Measurements from ENCODE around the gene SLC13A1.

SLC13A1 gene

GRCh38 chr7:123169065-123169464 lies 30.7 kb downstream of the SLC13A1 start:
- no peaks in the 10 kb centered on the region for H3K4me1 ChIP-seq (ENCODE audit: insufficient read depth, insufficient read length)
- DNase-seq (ENCODE audit: low read depth, low spot score), result no peak
- no peak overlapping the region for H3K4me3 ChIP-seq (ENCODE audit: insufficient read length, low read depth)
- H3K9me3 ChIP-seq (ENCODE audit: insufficient read depth, low read length), result no peaks in the 10 kb centered on the region
- H3K36me3 ChIP-seq (ENCODE audit: insufficient read depth, insufficient read length, low read length), result no peaks in the 10 kb centered on the region
- no peak overlapping the region for H3K9ac ChIP-seq (ENCODE audit: insufficient read length, low read depth)
- TF ChIP-seq SUZ12 (IDR thresholded peaks at IDR 0.05; ENCODE audit: extremely low read depth, insufficient read depth, insufficient read length), result no peak
- TF ChIP-seq ZNF274 (IDR thresholded peaks at IDR 0.05; ENCODE audit: low read depth, low read length), result no peak
- no peak for TF ChIP-seq YY1 (IDR thresholded peaks at IDR 0.05; ENCODE audit: insufficient read depth, insufficient read length)
- H3K27me3 ChIP-seq (ENCODE audit: insufficient read depth, insufficient read length), result no peaks in the 10 kb centered on the region

GRCh38 chr7:123157606-123158005 lies 42.2 kb downstream of the SLC13A1 start:
- no peak for TF ChIP-seq SUZ12 (IDR thresholded peaks at IDR 0.05; ENCODE audit: extremely low read depth, insufficient read depth, insufficient read length)
- TF ChIP-seq YY1 (IDR thresholded peaks at IDR 0.05; ENCODE audit: insufficient read depth, insufficient read length), result no peak
- no peak for TF ChIP-seq ZNF274 (IDR thresholded peaks at IDR 0.05; ENCODE audit: low read depth, low read length)
- Histone ChIP-seq H3K4me3 (ENCODE audit: insufficient read length, low read depth) (no peak overlapping the region), H3K36me3 (ENCODE audit: insufficient read depth, insufficient read length, low read length) (no peaks in the 10 kb centered on the region), H3K27me3 (ENCODE audit: insufficient read depth, insufficient read length) (no peaks in the 10 kb centered on the region), H3K9ac (ENCODE audit: insufficient read length, low read depth) (no peak overlapping the region), H3K9me3 (ENCODE audit: insufficient read depth, low read length) (no peaks in the 10 kb centered on the region), H3K4me1 (ENCODE audit: insufficient read depth, insufficient read length) (no peaks in the 10 kb centered on the region)
- no peak for DNase-seq (ENCODE audit: low read depth, low spot score)

- Histone ChIP-seq H3K4me3 (ENCODE audit: insufficient read length, low read depth) (no peak overlapping the region), H3K36me3 (ENCODE audit: insufficient read depth, insufficient read length, low read length) (no peaks in the 10 kb centered on the region), H3K9ac (ENCODE audit: insufficient read length, low read depth) (no peak overlapping the region), H3K9me3 (ENCODE audit: insufficient read depth, low read length) (no peaks in the 10 kb centered on the region), H3K27me3 (ENCODE audit: insufficient read depth, insufficient read length) (no peaks in the 10 kb centered on the region), H3K4me1 (ENCODE audit: insufficient read depth, insufficient read length) (no peaks in the 10 kb centered on the region)
- TF ChIP-seq YY1 (IDR thresholded peaks at IDR 0.05; ENCODE audit: insufficient read depth, insufficient read length) (no peak), SUZ12 (IDR thresholded peaks at IDR 0.05; ENCODE audit: extremely low read depth, insufficient read depth, insufficient read length) (no peak), ZNF274 (IDR thresholded peaks at IDR 0.05; ENCODE audit: low read depth, low read length) (no peak)
- DNase-seq (ENCODE audit: low read depth, low spot score), result no peak
Observed at GRCh38 chr7:123155571-123155970, 44.2 kb downstream of the SLC13A1 start.

- TF ChIP-seq ZNF274 (IDR thresholded peaks at IDR 0.05; ENCODE audit: low read depth, low read length), result no peak
- TF ChIP-seq YY1 (IDR thresholded peaks at IDR 0.05; ENCODE audit: insufficient read depth, insufficient read length), result no peak
- no peak for TF ChIP-seq SUZ12 (IDR thresholded peaks at IDR 0.05; ENCODE audit: extremely low read depth, insufficient read depth, insufficient read length)
- Histone ChIP-seq H3K9me3 (ENCODE audit: insufficient read depth, low read length) (no peaks in the 10 kb centered on the region), H3K4me3 (ENCODE audit: insufficient read length, low read depth) (no peak overlapping the region), H3K36me3 (ENCODE audit: insufficient read depth, insufficient read length, low read length) (no peaks in the 10 kb centered on the region), H3K4me1 (ENCODE audit: insufficient read depth, insufficient read length) (no peaks in the 10 kb centered on the region), H3K9ac (ENCODE audit: insufficient read length, low read depth) (no peak overlapping the region), H3K27me3 (ENCODE audit: insufficient read depth, insufficient read length) (no peaks in the 10 kb centered on the region)
- peak; percentile 76 for DNase-seq (ENCODE audit: low read depth, low spot score)
Observed at GRCh38 chr7:123154231-123154860, 45.4 kb downstream of the SLC13A1 start.

- no peak for DNase-seq (ENCODE audit: low read depth, low spot score)
- no peak for TF ChIP-seq ZNF274 (IDR thresholded peaks at IDR 0.05; ENCODE audit: low read depth, low read length)
- no peak for TF ChIP-seq SUZ12 (IDR thresholded peaks at IDR 0.05; ENCODE audit: extremely low read depth, insufficient read depth, insufficient read length)
- no peak for TF ChIP-seq YY1 (IDR thresholded peaks at IDR 0.05; ENCODE audit: insufficient read depth, insufficient read length)
- no peak overlapping the region for H3K4me3 ChIP-seq (ENCODE audit: insufficient read length, low read depth)
Observed at GRCh38 chr7:123151443-123151842, 48.3 kb downstream of the SLC13A1 start.

GRCh38 chr7:123148813-123149212 lies 51.0 kb downstream of the SLC13A1 start:
- Histone ChIP-seq H3K9me3 (ENCODE audit: insufficient read depth, low read length) (no peaks in the 10 kb centered on the region), H3K36me3 (ENCODE audit: insufficient read depth, insufficient read length, low read length) (no peaks in the 10 kb centered on the region), H3K4me1 (ENCODE audit: insufficient read depth, insufficient read length) (no peaks in the 10 kb centered on the region), H3K9ac (ENCODE audit: insufficient read length, low read depth) (no peak overlapping the region), H3K4me3 (ENCODE audit: insufficient read length, low read depth) (no peak overlapping the region), H3K27me3 (ENCODE audit: insufficient read depth, insufficient read length) (no peaks in the 10 kb centered on the region)
- no peak for TF ChIP-seq SUZ12 (IDR thresholded peaks at IDR 0.05; ENCODE audit: extremely low read depth, insufficient read depth, insufficient read length)
- no peak for TF ChIP-seq YY1 (IDR thresholded peaks at IDR 0.05; ENCODE audit: insufficient read depth, insufficient read length)
- no peak for TF ChIP-seq ZNF274 (IDR thresholded peaks at IDR 0.05; ENCODE audit: low read depth, low read length)
- no peak for DNase-seq (ENCODE audit: low read depth, low spot score)

More at GRCh38 chr7:123151443-123151842, 48.3 kb downstream of the SLC13A1 start:
- H3K36me3 ChIP-seq (ENCODE audit: insufficient read depth, insufficient read length, low read length), result no peaks in the 10 kb centered on the region
- no peak overlapping the region for H3K9ac ChIP-seq (ENCODE audit: insufficient read length, low read depth)
- no peaks in the 10 kb centered on the region for H3K9me3 ChIP-seq (ENCODE audit: insufficient read depth, low read length)
- H3K27me3 ChIP-seq (ENCODE audit: insufficient read depth, insufficient read length), result no peaks in the 10 kb centered on the region
- H3K4me1 ChIP-seq (ENCODE audit: insufficient read depth, insufficient read length), result no peaks in the 10 kb centered on the region

GRCh38 chr7:123143252-123144006 lies 56.3 kb downstream of the SLC13A1 start:
- H3K36me3 ChIP-seq (ENCODE audit: insufficient read depth, insufficient read length, low read length), result no peaks in the 10 kb centered on the region
- no peak overlapping the region for H3K9ac ChIP-seq (ENCODE audit: insufficient read length, low read depth)
- no peak for DNase-seq (ENCODE audit: low read depth, low spot score)
- H3K4me1 ChIP-seq (ENCODE audit: insufficient read depth, insufficient read length), result no peaks in the 10 kb centered on the region
- no peak overlapping the region for H3K4me3 ChIP-seq (ENCODE audit: insufficient read length, low read depth)
- no peaks in the 10 kb centered on the region for H3K9me3 ChIP-seq (ENCODE audit: insufficient read depth, low read length)
- H3K27me3 ChIP-seq (ENCODE audit: insufficient read depth, insufficient read length), result no peaks in the 10 kb centered on the region
- TF ChIP-seq YY1 (IDR thresholded peaks at IDR 0.05; ENCODE audit: insufficient read depth, insufficient read length) (no peak), ZNF274 (IDR thresholded peaks at IDR 0.05; ENCODE audit: low read depth, low read length) (no peak), SUZ12 (IDR thresholded peaks at IDR 0.05; ENCODE audit: extremely low read depth, insufficient read depth, insufficient read length) (no peak)
